SK-N-SH treated with all-trans-retinoic acid at 6 μM for 48 hours (cell line): ENCODE results near the gene GNA14.
A peak's percentile ranks its signal among the peaks of the same experiment; 100 is the strongest.

Source experiments
- ATAC-seq: fragments of 200-7000 bp; cut with Tn5 transposase; 3 replicates; pipeline ENCODE4 v1.9.1; 2020; ENCODE audit warnings: mild to moderate bottlenecking, moderate library complexity
- ARNTL ChIP-seq: fragments of 450-650 bp; formaldehyde crosslinking; IDR thresholded peaks from 2 replicates; pipeline ENCODE4 v1.5.0; 2020; ENCODE audit warnings: low read depth, mild to moderate bottlenecking, moderate library complexity, borderline replicate concordance
- CREB5 ChIP-seq: fragments of 250-450 bp; sonication (Bioruptor Pico); IDR thresholded peaks from 2 replicates; pipeline ENCODE4 v1.5.1; 2020; ENCODE audit warnings: low read depth, mild to moderate bottlenecking, moderate library complexity
- CSDC2 ChIP-seq: fragments of 250-450 bp; sonication (Bioruptor Pico); IDR thresholded peaks from 2 replicates; pipeline ENCODE4 v1.5.0; 2020; ENCODE audit warnings: mild to moderate bottlenecking, moderate library complexity
- CSRNP3 ChIP-seq: fragments of 250-450 bp; sonication (Bioruptor Pico); IDR thresholded peaks from 2 replicates; pipeline ENCODE4 v1.5.1; 2021; ENCODE audit warnings: mild to moderate bottlenecking, moderate library complexity
- ESRRG ChIP-seq: fragments of 250-450 bp; sonication (Bioruptor Pico); IDR thresholded peaks from 2 replicates; pipeline ENCODE4 v1.6.1; 2021; ENCODE audit warnings: mild to moderate bottlenecking
- ISL1 ChIP-seq: fragments of 250-450 bp; sonication (Bioruptor Pico); IDR thresholded peaks from 2 replicates; pipeline ENCODE4 v2.1.2; 2022; ENCODE audit warnings: mild to moderate bottlenecking, moderate library complexity
- PATZ1 ChIP-seq: fragments of 250-450 bp; sonication (Bioruptor Pico); IDR thresholded peaks from 2 replicates; pipeline ENCODE4 v1.8.0; 2020; ENCODE audit warnings: mild to moderate bottlenecking, moderate library complexity, borderline replicate concordance
- POU6F1 ChIP-seq: fragments of 250-450 bp; sonication (Bioruptor Pico); IDR thresholded peaks from 2 replicates; pipeline ENCODE4 v1.8.0; 2021; ENCODE audit warnings: low read depth, mild to moderate bottlenecking, moderate library complexity, borderline replicate concordance
- RARB ChIP-seq: fragments of 250-450 bp; sonication (Bioruptor Pico); IDR thresholded peaks from 2 replicates; pipeline ENCODE4 v1.8.0; 2021; ENCODE audit warnings: mild to moderate bottlenecking, moderate library complexity
- SNAI2 ChIP-seq: fragments of 250-450 bp; sonication (Bioruptor Pico); IDR thresholded peaks from 2 replicates; pipeline ENCODE4 v1.5.0; 2020; ENCODE audit warnings: mild to moderate bottlenecking, moderate library complexity
- TCF4 ChIP-seq: fragments of 250-450 bp; sonication (Bioruptor Pico); IDR thresholded peaks from 2 replicates; pipeline ENCODE4 v1.8.0; 2021; ENCODE audit warnings: mild to moderate bottlenecking, moderate library complexity, borderline replicate concordance
- TOX ChIP-seq: fragments of 250-450 bp; sonication (Bioruptor Pico); IDR thresholded peaks from 2 replicates; pipeline ENCODE4 v1.8.0; 2021; ENCODE audit warnings: mild to moderate bottlenecking, moderate library complexity, borderline replicate concordance
- TSHZ2 ChIP-seq: fragments of 250-450 bp; sonication (Bioruptor Pico); IDR thresholded peaks from 2 replicates; pipeline ENCODE4 v1.5.0; 2020; ENCODE audit warnings: mild to moderate bottlenecking, moderate library complexity
- ZC3H10 ChIP-seq: fragments of 250-450 bp; sonication (Bioruptor Pico); IDR thresholded peaks from 2 replicates; pipeline ENCODE4 v1.5.1; 2021; ENCODE audit warnings: mild to moderate bottlenecking, moderate library complexity
- ZFP30 ChIP-seq: fragments of 450-650 bp; formaldehyde crosslinking; IDR thresholded peaks from 2 replicates; pipeline ENCODE4 v1.5.0; 2022; ENCODE audit warnings: mild to moderate bottlenecking, moderate library complexity
- ZNF565 ChIP-seq: fragments of 450-650 bp; formaldehyde crosslinking; conservative IDR thresholded peaks from 2 replicates; pipeline ENCODE4 v1.5.0; 2020; ENCODE audit warnings: low read depth, mild to moderate bottlenecking, moderate library complexity
- ZNF70 ChIP-seq: fragments of 450-650 bp; formaldehyde crosslinking; IDR thresholded peaks from 2 replicates; pipeline ENCODE4 v1.5.0; 2020; ENCODE audit warnings: mild to moderate bottlenecking, moderate library complexity
- ZNF8 ChIP-seq: fragments of 450-650 bp; formaldehyde crosslinking; IDR thresholded peaks from 2 replicates; pipeline ENCODE4 v1.5.0; 2020; ENCODE audit warnings: mild to moderate bottlenecking, moderate library complexity

The GNA14 gene

GRCh38 chr9:77667151-77667550 is 19.0 kb upstream of the GNA14 start:
- ATAC-seq = no peak

GRCh38 chr9:77663754-77664153 is 15.6 kb upstream of the GNA14 start:
- ATAC-seq = peak; percentile 72
- TF ChIP-seq ZNF8 (CRISPR knock-in tag) (no peak), PATZ1 (CRISPR knock-in tag) (no peak), TCF4 (CRISPR knock-in tag) (peak; percentile 68), CREB5 (CRISPR knock-in tag) (peak; percentile 59), SNAI2 (CRISPR knock-in tag) (no peak), ISL1 (CRISPR knock-in tag) (peak; percentile 84), ZNF565 (CRISPR knock-in tag) (no peak), ZC3H10 (no peak), TSHZ2 (CRISPR knock-in tag) (peak; percentile 72; the same call in 1 of the 2 replicates)

More at GRCh38 chr9:77667151-77667550, 19.0 kb upstream of the GNA14 start:
- TF ChIP-seq TOX (CRISPR knock-in tag) (no peak), CREB5 (CRISPR knock-in tag) (no peak), RARB (CRISPR knock-in tag) (no peak), ISL1 (CRISPR knock-in tag) (no peak), ESRRG (no peak), CSRNP3 (CRISPR knock-in tag) (no peak), CSDC2 (CRISPR knock-in tag) (no peak), ZNF565 (CRISPR knock-in tag) (no peak), ZFP30 (CRISPR knock-in tag) (no peak), ZNF70 (CRISPR knock-in tag) (no peak), POU6F1 (CRISPR knock-in tag) (no peak)

GRCh38 chr9:77661566-77662085 is 13.5 kb upstream of the GNA14 start:
- no peak for ATAC-seq
- TF ChIP-seq ZC3H10 (no peak), CSDC2 (CRISPR knock-in tag) (no peak), ARNTL (CRISPR knock-in tag) (no peak), ZNF565 (CRISPR knock-in tag) (no peak), TOX (CRISPR knock-in tag) (no peak), TSHZ2 (CRISPR knock-in tag) (no peak)
